GM18909 (cell line): ENCODE measurements around the gene ATP5PF.
"Not testable (repeated sequence)": the region's sequence is repeated elsewhere in the genome, so short reads cannot be mapped to it uniquely, and the experiment has no call there.

Experiments used
- ATAC-seq: cut with Tn5 transposase; IDR thresholded peaks from one replicate; pipeline ENCODE4 v1.9.1; 2021; ENCODE audit warnings: mild to moderate bottlenecking; ENCODE audit not compliant: unreplicated experiment, poor library complexity

Gene ATP5PF, protein sequence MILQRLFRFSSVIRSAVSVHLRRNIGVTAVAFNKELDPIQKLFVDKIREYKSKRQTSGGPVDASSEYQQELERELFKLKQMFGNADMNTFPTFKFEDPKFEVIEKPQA

DNA sequence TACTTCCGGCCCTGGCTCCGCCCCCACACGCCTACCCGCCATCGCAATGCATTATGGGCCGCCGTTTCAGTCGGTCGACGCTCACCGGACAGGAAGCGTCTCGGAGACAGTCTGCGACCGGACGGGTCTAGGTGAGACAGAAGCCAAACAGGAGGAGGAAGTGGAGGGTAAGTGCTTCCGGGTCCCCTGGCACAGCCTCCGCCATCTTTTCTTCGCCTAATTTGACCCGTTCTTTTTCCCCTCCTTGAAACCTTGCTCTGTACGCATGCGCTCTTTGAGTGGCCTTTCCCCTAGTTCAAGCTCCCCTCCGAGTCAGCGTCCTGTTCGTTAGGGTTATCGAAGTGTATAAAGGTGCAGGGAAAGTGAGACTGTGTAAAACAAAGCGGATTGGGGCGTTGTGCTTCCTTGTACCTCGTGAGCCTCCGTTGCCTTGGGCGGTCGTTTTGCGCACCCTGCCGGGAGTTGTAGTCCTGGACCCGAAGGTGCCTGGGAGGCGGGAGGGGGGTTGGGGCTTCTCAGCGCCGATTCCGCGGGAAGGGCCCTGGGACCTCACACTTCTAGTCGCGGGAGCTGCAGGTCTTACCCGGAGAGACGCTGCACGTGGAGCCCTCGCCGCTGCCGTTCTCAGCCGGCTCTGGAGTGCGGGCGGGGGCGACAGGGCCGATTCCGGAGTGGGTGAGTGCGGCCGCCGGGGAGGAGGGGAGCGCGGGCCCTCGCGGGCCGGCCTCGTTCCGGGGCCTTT lies at the start of gene ATP5PF, which contains the start of gene GABPA:
ATP5PF (minus strand) TSS at position 1 of the 742 bp plus-strand sequence. CDS start 5,110 bp downstream, outside the sequence.
GABPA (plus strand) TSS at position 69 of the 742 bp plus-strand sequence. CDS start 6,627 bp downstream, outside the sequence.
- ATAC-seq, result peak; percentile 91

DNA sequence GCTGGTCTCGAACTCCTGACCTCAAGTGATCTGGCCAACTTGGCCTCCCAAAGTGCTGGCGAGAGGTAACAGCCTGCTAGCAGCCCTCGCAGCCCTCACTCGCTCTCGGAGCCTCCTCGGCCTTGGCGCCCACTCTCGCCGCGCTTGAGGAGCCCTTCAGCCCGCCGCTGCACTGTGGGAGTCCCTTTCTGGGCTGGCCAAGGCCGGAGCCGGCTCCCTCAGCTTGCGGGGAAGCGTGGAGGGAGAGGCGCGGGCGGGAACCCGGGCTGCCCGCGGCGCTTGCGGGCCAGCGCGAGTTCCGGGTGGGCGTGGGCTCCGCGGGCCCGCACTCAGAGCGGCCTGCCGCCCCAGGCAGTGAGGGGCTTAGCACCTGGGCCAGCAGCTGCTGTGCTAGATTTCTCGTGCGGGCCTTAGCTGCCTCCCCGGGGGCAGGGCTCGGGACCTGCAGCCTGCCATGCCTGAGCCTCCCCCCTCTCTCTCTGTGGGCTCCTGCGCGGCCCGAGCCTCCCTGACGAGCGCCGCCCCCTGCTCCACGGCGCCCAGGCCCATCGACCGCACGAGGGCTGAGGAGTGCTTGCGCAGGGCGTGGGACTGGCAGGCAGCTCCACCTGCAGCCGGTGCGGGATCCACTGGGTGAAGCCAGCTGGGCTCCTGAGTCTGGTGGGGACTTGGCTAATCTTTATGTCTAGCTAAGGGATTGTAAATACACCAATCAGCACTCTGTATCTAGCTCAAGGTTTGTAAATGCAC lies 43.6 kb upstream of the ATP5PF start:
- ATAC-seq, result not testable (repeated sequence)

DNA sequence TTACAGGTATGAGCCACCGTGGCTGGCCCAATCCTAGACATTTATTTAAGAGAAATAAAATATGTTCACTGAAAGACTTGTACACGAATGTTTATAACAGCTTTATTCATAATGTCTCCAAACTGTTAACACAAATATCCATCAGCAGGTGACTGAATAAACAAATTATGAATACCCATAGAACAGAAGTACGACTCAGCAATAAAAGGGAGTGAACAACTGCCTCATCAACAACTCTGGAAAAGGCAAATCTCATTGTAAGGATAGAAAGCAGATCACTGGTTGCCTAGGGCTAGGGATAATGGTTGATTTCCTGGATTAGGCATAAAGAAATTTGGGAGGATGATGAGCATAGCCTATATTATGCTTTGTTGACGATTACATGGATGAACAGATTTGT lies 41.7 kb upstream of the ATP5PF start:
- no peak for ATAC-seq

DNA sequence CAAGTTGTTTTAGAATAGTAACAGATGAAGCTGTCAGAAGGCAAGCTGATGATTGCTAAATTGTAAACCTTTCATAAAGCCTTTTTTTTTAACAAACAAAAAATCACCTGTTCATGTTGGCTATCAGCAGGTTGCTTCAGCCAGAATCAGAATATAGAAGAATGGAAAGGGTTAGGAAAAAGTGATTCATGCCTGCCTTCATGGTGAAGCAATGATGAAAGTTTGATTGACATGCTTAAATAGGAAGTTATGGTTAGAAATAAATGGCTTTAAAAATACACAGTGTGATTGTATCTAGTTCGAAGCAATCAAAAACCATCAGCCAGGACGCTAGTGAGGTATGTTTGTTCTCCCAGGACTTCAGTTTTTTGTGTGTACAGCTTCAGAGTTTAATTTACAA lies 38.0 kb upstream of the ATP5PF start:
- ATAC-seq, result no peak

DNA sequence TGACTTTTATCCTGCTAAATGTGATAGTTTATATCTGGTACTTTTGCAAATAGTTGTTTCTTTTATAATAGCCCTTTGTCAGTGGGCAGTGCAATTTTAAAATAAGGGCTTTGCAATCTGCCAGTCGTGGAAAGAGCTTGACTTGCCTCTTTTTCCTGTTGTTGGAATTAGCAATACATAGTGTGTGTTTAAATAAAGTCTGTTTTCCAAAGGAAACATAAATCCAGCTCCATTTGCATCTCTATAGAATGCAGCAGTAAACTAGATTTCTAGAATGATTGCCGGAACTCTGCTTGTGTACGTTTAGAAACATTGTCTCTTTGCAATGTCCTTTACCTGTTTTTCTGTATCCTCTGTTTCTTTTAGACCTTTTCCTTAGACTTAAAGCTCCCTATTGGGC lies 33.2 kb upstream of the ATP5PF start:
- ATAC-seq, result no peak

DNA sequence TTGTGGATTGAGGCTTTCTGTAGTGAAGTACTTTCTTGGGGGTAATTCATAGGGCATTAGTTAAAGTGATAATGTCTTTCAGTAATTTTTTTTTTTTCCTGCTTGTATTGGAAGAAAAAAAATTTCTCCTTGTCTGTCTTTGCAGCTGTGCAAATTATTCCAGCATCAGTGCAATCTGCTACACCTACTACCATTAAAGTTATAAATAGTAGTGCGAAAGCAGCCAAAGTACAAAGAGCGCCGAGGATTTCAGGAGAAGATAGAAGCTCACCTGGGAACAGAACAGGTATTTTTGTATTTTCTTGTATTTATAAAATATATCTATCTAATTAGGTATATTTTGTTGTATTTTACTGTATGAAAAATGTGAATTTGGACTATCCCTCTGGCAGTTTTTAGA lies 29.4 kb upstream of the ATP5PF start:
- no peak for ATAC-seq

DNA sequence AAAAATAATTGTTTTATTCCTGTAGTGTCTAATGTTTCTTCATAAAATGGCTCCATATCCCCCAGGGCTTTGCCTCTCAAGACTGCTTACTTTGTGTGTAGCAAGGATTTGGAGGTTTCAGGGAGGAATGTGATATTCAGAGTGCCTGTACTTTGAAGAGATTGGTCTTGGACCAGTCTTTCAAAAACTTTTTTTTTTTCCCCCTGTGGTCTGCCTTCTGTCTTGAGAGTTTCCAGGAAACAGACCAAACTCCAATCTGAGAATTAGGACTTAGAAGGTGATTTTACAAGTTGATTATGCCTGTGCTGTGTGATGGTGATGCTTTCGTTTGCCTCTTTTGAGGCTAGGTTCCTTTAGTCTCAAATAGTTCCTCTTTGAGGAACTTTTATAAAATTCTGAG lies 26.0 kb upstream of the ATP5PF start:
- no peak for ATAC-seq

DNA sequence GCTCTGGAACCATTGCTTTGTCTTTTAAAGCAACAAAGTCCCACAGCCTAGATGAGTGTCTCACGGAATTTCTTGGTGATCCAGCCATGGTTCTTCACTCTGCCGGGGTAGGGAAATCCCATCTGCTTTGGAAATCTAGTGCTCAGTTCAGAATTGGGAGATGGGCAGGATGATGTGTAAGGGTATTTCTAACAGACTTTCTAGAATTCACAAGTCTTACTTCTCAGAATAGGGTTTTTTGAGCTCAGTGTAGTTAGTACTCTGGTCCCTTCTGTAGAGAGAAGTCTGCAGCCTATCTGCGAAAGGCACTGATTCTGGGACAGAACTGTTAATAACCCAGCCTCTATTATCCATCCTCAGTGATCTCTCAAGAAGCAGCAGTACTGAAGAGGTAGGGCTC lies 25.4 kb upstream of the ATP5PF start:
- ATAC-seq, result no peak

DNA sequence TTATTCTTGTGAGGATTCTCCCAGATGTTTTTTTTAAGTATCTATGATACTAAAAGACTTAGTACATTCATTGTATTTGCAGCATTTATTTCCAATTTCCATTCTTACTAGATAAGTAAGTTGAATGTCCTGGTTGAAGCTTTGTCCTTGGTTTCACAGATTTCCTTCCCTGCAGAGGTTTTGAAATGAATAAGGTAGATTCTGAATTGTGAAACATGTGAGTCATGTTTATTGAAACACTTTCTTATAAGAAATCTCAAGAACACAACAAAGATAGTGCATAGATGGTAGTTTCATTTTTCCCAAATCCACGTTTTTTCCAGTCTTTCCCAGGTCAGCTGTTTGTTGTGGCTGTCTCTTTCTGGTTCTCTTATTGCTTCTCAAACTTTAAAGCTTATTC lies 24.9 kb upstream of the ATP5PF start:
- ATAC-seq, result no peak

DNA sequence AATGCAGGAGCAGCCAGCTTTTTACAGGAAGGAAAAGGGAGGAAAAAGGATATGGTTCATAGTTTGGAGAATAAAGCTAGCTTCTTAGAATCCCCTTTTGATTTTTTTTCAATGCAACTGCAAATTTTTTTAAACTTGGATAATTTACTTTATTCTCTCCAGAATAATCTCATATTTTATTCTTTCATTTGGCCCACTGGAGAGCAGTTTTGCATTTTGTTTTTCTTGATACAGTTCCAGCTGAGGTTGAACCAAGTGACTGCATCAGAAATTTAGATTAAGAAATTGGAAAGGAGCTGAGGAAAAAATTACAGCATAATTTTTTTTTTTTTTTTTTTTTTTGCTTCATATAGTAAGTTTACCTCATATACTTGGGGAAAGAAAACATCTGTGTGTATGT lies 22.8 kb upstream of the ATP5PF start:
- no peak for ATAC-seq

DNA sequence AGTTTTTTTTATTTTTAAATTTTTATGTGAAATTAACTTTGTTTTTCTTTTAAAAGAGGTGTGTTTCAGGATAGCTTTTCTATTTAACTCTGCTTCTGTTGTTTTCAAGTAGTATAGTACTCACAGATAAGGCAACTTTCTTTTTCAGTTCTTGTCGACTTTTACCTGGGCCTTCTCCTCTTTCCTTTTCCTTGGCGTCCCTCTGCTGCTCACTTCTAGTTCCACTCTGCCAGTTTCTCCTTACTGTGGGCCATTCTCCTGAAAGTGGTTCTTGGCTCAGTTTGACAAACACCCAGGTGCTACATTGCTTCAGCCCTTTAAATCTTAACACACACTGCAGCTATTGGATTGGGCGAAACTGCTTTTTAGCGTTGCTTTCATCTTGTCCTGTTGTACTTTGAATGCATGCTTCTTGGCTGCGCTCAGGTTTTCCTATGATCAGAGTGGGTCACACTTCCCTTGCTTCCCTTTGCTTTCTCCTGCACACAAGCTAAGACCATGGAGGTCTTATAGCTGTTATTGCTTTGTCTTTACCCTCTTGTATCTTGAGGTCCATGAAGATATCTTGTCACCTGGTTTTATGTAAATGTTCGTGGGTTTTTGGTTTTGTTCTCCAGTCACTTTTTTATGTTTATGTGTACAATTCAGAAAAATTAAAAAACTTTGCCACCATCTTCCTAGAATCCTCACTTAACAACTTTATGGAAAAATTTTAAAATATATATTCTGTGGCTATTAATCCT lies 21.7 kb upstream of the ATP5PF start:
- ATAC-seq, result no peak

DNA sequence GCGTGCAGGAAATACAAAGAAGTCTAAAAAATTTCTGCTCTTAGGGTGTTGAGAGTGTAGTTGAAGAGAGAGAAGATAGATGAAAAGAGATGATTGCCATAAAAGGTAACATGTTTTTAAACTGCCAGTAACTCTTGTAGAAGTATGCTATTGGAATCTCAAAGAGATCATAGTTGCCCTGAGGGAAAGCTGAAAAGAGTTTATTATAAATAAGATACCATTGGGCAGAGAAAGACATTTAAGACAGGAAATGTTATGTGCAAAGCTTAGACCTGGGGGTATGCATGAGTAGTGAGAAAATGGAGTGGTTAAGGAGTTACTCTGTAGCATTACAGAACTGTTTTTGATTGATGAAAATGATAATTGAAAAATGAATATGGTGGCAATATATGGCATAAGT lies 17.7 kb upstream of the ATP5PF start:
- no peak for ATAC-seq

DNA sequence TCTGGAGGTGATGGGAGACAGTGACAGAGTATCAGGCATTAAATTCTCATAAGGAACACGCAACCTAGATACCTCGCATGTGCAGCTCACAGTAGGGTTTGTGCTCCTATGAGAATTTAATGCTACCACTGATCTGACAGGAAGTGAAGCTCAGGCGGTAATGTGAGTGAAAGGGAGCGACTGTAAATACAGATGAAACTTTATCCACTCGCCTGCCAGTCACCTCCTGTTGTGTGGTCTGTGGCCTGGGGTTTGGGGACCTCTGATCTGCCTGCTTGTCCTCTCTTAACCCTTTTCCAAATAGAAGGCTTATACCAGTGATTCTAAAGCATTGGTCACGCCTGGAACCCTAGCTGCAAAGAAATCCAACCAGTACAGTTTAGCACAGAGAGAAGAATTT lies 15.4 kb upstream of the ATP5PF start:
- ATAC-seq, result no peak

DNA sequence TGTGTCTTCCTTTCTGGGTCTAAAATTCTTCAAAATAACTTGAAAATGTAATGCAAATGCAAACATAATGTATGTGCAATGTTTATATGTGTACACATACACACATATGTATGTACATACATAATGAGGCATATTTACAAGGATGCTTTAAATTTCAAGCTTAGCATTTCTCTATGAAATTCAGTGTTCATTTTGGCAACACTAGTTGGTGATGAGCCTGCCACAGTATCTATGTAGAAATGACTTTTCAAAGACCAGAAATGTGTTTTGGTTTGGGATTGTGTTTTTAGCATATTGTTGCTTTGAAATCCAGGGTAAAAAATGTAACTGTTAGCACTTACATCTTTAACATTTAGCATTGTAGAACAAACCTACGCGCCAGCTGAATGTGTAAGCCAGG lies 10.2 kb upstream of the ATP5PF start:
- ATAC-seq, result no peak

DNA sequence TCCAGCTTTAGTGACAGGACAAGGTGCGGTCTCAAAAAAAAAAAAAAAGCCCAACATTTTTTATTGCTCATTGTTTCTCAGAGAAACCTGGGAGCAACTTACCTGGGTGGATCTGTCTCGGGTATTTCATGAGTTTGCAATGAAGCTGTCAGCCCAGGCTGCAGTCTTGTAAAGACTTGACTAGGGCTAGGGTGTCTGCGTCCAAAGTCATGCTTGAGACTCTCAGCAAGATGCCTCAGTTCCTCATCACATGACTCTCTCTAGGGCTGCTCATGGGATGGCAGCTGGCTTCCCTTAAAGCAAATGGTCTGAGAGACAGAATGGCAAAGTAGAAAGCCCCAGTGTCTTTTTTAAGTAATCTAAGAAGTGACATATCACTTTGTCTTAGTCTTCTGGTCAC lies 8.2 kb upstream of the ATP5PF start:
- no peak for ATAC-seq

DNA sequence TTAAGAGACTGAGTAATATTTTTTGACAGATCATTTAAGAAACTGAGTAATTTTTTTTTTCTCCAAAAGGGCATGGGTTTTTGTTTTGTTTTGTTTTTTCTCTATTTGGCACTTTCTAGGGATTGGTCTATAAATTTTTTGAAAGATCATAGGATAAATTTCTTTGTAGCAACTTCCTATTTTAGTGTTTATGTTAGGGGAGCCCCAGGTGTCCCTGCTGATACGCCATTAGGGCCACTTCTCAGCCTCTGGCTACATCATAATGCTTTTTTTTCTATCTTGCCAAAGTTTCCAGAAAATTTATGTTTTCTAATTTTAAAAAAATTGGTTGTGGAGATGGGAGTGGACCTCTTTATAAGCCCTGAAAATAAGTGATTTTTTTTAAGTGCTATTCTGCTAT lies 2.7 kb upstream of the ATP5PF start:
- no peak for ATAC-seq

DNA sequence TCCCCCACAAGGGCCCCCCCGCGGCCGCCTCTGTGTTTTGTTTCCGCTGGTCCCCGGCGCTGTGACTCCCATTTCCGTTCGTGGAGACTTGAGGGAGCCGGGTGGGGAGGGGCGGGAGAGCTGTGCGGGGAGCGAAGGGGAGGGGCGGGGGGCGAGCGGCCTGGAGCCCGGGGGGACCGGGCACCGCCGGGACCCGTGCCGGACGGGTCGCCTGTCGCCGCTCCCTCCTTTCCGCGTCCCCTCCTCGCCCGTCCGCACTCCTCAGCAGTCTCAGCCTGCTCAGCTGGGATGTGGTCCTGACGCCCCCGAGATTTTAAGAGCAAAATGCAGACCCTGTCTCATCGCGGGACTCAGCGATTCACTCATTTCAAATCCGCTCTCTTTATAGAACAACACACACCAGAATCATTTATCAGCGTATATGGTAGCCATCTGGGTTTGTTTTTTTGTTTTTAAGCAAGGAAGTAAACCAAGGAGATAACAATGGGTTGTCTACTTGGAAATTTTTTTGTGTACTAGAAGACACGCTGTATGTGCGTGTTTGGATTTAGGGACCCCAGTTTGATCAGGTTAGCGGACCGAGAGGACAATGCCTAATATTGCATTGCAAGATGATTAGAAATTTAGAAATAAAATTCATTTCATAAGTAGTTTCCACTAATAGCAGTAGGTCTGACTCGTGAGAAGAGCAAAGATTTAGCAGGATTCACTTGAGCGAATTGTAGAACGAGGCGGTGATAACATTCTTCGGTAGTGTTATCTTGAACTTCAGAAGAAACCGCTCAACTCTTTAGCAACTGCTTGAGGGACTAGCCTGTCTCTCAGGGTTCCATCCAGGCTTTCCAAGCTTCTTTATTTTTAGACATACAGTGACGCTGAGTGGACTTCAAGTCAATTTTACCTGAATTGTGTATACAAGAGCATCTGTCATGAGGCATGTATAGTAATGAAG lies 1.2 kb upstream of the ATP5PF start:
- peak; percentile 19 for ATAC-seq

DNA sequence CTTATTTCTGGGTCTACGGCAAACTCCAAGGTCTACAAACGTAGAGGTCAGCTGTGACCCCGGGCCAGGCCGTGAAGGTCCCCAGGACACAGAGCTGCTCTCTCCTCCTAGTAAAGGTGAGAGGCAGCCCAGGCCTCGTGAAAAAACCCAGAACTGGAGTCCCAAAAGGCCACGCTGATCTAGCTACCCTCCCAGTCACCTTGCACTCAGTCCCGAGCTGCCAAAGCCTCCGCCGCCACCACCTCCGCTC lies 125 bp downstream of the ATP5PF start:
- no peak for ATAC-seq

DNA sequence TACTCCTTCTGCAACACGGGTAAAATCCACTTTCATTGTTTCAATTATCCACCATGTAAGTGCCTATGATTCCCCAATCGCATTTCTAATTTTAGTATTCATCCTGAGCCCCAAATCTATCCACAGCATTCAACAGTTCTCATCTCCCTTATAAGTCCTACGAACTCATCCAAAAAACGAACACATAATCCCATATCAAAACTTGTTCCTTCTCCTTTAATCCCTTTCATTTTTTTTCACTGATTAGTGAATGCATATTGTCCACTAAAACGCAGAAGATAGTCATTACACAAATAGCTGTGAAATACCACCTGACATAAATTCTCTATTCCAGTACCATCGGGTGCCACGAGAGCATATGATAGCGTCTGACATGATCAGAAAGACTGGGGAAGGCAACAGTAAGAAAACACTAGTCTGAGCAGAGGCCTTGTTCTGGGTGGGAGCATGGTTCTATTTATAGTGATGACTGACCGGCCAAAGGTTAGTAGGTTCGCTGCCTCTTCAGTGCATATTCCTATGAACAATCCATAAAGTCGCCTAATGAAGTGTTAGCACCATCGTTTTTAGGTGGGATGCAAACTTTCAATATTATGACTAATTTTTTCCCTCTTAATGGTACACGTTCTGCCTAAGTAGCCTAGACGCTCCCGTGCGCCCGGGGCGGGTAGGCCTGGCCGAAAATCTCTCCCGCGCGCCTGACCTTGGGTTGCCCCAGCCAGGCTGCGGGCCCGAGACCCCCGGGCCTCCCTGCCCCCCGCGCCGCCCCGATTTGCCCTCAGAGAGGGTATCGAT lies 648 bp downstream of the ATP5PF start:
- peak; percentile 13 for ATAC-seq
